KBM-7 (cell line): ENCODE data around the gene RNF113B.

Source experiments
- DNase-seq: peaks from one replicate; pipeline ENCODE4 v3.0.0-alpha.2; 2015
- in situ Hi-C: fragments of 300-500 bp; cut with MboI; formaldehyde crosslinking; loops from 2 replicates; pipeline ENCODE4 v1.14.3; 2020; ENCODE audit warnings: low sequenced_read_pairs, low pct_unique_long_range_greater_than_20kb, mixed read lengths

The RNF113B gene

GRCh38 chr13:98207416-98207815 lies 30.3 kb upstream of the RNF113B start:
- DNase-seq = no peak
- in situ Hi-C loops = no loop called here

GRCh38 chr13:98206946-98207345 lies 29.9 kb upstream of the RNF113B start:
- no peak for DNase-seq
- in situ Hi-C loops = no loop called here

DNA sequence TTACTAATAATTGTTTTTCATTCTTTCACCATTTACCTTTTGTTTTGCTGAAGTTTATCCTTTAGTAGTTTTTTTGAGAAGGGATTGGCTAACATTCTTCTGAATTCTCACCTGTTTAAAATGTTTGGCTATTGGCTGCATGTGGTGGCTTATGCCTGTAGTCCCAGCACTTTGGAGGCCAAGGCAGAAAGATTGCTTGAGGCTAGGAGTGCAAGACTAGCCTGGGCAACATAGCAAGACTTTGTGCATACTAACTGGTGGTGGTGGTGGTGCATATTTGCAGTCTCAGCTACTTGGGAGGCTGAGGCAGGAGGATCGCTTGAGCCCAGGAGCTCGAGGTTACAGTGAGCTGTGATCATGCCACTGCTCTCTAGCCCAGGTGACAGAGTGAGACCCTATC lies 27.5 kb upstream of the RNF113B start:
- DNase-seq = no peak
- in situ Hi-C loops = no loop called here

GRCh38 chr13:98203646-98204326 lies 26.7 kb upstream of the RNF113B start:
- no peak for DNase-seq
- in situ Hi-C loops = no loop called here

GRCh38 chr13:98201984-98202383 lies 24.9 kb upstream of the RNF113B start:
- in situ Hi-C loops = no loop called here
- DNase-seq = no peak

- in situ Hi-C loops = no loop called here
- no peak for DNase-seq
Observed at GRCh38 chr13:98201189-98201588, 24.1 kb upstream of the RNF113B start.

GRCh38 chr13:98200211-98200878 lies 23.3 kb upstream of the RNF113B start:
- no peak for DNase-seq
- in situ Hi-C loops = no loop called here

- DNase-seq = no peak
Observed at GRCh38 chr13:98199480-98199879, 22.4 kb upstream of the RNF113B start.

GRCh38 chr13:98198683-98199082 lies 21.6 kb upstream of the RNF113B start:
- in situ Hi-C loops = no loop called here
- DNase-seq = no peak

More at GRCh38 chr13:98199480-98199879, 22.4 kb upstream of the RNF113B start:
- in situ Hi-C loops = no loop called here

DNA sequence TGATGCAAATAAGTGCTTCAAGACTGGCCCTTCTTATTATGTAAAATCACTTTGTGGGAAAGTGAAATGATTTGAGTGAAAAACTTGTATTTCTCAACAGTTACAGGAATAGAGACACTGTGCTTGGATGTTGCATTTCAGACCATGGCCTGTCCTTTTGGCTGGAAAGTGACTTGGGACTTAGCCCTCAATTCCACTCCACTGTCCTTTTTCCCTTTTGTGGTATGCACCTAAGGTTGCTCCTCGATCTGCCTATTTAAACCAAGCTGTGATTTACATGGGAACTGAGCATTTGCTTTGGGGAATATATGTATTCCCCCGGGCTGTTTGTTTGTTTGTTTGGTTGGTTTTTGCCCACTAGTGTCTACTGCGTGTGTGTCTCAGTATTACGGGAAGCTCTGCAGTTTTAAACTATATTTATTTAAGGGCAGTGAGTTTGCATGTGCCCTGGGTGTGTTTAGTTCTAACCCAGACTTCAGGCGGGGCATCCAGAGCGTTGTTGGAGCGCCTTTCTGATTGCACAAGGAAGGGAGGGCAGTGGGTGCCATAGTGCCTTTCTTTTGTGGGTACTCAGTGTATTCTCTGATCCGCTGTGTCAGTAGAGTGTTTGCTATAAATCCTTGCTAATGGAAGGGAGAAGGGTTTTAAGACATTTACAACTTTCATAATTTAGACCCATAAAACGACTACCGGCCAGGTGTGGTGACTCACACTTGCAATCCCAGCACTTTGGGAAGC lies 18.2 kb upstream of the RNF113B start:
- in situ Hi-C loops = no loop called here
- DNase-seq = no peak

GRCh38 chr13:98192008-98192407 lies 14.9 kb upstream of the RNF113B start:
- in situ Hi-C loops = no loop called here
- DNase-seq = no peak

DNA sequence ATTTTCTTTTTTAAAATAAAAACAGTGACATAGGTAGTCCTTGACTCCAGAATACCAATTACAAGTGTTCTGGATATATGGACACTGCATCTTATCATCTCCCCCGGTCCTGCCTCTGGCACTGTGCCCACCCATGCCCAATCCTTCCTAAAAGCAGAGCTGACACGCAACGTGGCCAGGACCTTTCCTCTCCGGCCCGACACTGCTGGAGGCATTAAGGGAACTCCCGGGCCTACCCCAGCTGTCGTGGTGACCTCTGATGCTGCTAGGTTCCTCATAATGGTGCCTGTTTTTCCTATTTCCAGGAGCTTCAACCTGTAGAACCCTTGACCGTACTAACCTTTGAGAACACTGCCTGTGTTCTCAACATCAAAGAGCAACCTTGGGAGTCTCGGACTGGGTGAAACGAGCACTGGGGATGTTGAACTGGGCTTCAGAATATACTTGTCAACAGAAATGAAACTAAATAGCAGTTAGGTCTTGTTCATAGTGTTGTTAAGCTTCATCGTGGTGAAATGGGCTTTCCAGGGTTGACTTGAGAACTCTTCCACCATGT lies 13.9 kb upstream of the RNF113B start:
- in situ Hi-C loops = no loop called here
- no peak for DNase-seq

DNA sequence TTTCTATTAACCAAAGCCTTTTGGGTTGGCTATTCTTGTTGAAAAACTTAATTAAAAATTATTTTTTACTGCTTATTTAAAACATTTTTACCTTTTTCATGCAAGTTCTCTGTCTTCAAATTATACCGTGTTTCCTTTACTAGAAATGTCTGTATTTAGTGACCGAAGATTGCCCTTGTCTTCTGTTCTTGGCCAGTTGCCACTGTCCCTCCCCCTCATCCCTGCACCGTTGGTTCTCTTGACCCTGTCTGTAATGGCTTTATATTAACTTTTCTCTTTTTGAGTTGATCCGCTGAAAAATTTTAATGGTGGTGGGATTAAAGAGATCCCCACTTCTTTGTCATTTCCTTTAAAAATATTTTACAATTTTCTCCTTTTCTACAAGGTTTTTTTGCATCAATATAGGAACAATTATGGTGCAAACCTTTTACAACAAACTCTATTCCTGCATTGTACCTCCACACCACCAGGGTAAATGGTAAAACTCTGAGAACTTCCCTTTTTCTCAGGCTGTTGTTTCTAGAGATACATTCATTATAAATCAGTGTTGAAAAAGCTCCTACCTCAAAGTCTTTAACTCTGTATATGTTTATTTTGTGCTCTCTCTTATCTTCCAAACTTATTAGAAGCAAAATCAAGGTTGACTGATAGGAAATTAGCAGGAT lies 12.9 kb upstream of the RNF113B start:
- peak; percentile 66 for DNase-seq
- in situ Hi-C loops = no loop called here

- DNase-seq = no peak
- in situ Hi-C loops = no loop called here
Observed at GRCh38 chr13:98188544-98189166, 11.6 kb upstream of the RNF113B start.

DNA sequence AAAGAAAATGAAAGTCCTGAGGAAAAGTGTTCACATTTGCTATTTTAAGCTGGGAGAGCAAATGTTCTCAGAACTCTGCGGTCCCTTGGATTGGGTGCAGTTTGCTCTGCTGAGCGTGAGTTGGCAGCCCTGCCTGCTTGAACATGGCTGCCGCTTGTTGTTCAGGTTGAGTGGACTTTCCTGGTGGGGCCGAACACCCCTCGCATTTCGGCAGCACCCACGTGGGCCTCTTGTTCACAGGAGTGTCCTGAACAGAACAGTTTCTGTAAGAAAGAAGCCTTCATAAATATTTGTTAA lies 10.8 kb upstream of the RNF113B start:
- in situ Hi-C loops = no loop called here
- no peak for DNase-seq

DNA sequence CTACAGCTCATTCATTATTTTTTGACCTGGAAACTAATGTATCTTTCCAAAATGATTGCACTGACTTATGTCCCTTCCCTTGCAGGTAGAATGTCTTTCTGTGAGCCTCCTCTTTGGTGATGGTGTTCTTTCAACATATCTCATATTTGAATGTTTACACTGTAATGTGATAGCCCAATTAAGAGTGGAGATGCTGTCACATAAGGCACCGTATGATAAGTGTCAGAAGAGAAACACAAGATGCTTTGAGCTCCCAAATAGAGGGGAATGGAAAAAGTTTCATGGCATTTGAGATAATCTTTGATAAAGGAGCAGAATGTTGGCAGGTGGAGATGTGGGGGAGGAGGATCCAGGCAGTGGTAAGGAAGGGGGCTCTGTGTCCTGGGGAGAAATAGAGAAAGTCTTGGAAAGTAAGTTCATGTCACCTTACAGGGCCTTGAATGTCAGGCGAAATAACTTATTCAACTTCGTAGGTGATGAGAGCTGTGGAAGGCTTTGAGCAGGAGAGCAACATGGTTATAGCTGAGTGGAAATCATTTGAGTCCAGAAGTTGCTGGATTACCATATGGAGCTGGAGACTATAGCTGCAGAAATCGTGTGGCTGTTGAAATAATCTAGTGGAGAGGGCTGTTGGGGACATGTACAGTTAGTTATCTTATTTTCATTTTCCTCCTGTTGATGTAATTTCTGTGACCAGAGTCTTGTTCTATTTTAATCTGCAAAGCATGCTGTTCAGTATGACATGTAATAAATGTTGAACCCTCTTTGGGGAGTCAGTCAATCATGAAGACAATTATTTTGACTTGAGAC lies 10.3 kb upstream of the RNF113B start:
- in situ Hi-C loops = no loop called here
- DNase-seq = no peak

DNA sequence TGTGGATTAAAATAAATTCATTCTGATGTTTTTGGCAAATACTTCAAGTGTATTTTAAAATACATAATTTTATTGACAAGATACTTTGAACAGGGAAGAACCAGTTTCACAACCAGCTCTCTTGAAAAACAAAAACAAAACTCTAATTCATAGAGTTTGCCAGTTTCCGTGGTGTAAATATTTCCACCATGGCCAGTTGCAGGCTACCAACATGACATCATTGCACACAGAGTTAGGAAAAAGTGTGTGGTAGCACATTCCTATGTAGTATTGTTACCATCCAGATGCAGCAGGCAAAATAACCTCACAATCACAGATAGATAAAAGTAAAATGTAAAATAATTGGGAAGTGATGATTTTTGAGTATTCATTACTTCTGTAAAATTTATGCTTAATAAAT lies 7.7 kb upstream of the RNF113B start:
- in situ Hi-C loops = no loop called here
- no peak for DNase-seq

GRCh38 chr13:98182589-98182988 lies 5.5 kb upstream of the RNF113B start:
- in situ Hi-C loops = no loop called here
- DNase-seq = no peak

- in situ Hi-C loops = no loop called here
- DNase-seq = no peak
Observed at GRCh38 chr13:98182153-98182552, 5.1 kb upstream of the RNF113B start.
